ENCODE results near the gene ATOH8.

DNA sequence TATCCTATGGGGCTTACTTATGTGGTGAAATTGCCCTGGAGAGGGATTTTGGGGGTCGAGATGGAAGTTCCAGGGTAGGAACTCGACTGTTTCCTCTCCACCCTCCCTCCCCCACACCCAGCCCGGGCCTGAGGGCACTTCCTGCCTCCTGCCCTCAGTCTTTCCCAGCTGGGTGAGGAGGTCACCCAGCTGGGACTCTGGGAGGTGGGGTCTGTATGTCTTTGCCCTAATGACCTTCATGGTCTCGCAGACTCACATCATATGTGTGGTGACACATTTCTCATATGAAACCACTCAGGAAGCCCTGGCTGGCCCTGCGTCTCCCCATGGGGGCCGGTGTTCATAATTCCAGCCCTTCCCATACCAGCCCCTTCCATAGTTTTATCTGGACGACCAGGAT is 12.4 kb downstream of the ATOH8 start:
- no peak for TF ChIP-seq POLR2A (IDR thresholded peaks at IDR 0.05; ENCODE audit: low read depth, low read length)
- TF ChIP-seq EZH2 (IDR thresholded peaks at IDR 0.05; ENCODE audit: borderline replicate concordance, low read depth, low read length, severe bottlenecking), result no peak
- peak; percentile 72 for TF ChIP-seq POLR2AphosphoS5 (IDR thresholded peaks at IDR 0.05; ENCODE audit: insufficient read depth, low read depth, low read length)
- TF ChIP-seq, protein P1, sequence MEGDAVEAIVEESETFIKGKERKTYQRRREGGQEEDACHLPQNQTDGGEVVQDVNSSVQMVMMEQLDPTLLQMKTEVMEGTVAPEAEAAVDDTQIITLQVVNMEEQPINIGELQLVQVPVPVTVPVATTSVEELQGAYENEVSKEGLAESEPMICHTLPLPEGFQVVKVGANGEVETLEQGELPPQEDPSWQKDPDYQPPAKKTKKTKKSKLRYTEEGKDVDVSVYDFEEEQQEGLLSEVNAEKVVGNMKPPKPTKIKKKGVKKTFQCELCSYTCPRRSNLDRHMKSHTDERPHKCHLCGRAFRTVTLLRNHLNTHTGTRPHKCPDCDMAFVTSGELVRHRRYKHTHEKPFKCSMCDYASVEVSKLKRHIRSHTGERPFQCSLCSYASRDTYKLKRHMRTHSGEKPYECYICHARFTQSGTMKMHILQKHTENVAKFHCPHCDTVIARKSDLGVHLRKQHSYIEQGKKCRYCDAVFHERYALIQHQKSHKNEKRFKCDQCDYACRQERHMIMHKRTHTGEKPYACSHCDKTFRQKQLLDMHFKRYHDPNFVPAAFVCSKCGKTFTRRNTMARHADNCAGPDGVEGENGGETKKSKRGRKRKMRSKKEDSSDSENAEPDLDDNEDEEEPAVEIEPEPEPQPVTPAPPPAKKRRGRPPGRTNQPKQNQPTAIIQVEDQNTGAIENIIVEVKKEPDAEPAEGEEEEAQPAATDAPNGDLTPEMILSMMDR (IDR thresholded peaks at IDR 0.05; ENCODE audit: extremely low read depth in 1 of 2, insufficient read depth in 1 of 2, low read depth in 1 of 2, low read length in 2 of 2), result no peak
- TF ChIP-seq, protein P2, sequence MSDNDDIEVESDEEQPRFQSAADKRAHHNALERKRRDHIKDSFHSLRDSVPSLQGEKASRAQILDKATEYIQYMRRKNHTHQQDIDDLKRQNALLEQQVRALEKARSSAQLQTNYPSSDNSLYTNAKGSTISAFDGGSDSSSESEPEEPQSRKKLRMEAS (IDR thresholded peaks at IDR 0.05; ENCODE audit: insufficient read depth, insufficient read length), result no peak
- no peak for TF ChIP-seq JUN (IDR thresholded peaks at IDR 0.05; ENCODE audit: borderline replicate concordance, insufficient read depth, insufficient read length, low read depth)

All from endothelial cell of umbilical vein (primary cell).